Hematopoietic multipotent progenitor cell treated with erythropoietin and hydrocortisone succinate and interleukin-3 and kit ligand, for 15 days (in vitro differentiated cells): ENCODE results near the gene EPHA6.
"Not testable (repeated sequence)": the region's sequence is repeated elsewhere in the genome, so short reads cannot be mapped to it uniquely, and the experiment has no call there.

Source experiments
- DNase-seq: peaks from one replicate; pipeline ENCODE4 v3.0.0-alpha.2; 2015; ENCODE audit warnings: low spot score

The EPHA6 gene

DNA sequence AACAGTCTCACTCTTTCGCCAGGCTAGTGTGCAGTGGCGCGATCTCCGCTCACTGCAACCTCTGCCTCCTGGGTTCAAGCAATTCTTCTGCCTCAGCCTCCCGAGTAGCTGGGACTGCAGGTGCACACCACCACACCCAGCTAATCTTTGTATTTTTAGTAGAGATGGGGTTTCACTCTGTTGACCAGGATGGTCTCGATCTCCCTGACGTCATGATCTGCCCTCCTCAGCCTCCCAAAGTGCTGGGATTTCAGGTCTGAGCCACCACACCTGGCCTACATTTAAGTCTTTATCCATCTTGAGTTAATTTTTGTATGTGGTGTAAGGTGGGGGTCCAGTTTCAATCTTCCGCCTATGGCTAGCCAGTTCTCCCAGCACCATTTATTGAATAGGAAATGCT, 211.2 kb downstream of the EPHA6 start:
- DNase-seq, result not testable (repeated sequence)

DNA sequence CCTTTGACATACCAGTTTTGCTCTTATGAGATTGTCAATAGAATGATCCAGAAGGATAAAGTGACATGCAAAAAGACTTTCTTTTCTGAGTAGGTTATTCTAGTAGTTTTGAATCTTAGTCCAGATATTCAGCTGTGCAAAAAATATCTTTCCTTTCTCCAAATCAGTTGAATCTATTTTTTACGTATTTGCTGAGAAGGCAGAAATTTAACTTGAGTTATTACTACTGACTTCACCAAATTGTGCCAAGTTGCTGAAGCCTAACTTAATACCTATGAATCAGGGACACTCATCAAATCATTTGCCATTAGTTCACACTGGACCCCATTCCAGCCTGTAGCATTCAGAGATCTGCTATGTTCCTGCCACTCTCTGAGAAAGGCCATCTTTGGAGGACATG, 215.6 kb downstream of the EPHA6 start:
- DNase-seq, result no peak

DNA sequence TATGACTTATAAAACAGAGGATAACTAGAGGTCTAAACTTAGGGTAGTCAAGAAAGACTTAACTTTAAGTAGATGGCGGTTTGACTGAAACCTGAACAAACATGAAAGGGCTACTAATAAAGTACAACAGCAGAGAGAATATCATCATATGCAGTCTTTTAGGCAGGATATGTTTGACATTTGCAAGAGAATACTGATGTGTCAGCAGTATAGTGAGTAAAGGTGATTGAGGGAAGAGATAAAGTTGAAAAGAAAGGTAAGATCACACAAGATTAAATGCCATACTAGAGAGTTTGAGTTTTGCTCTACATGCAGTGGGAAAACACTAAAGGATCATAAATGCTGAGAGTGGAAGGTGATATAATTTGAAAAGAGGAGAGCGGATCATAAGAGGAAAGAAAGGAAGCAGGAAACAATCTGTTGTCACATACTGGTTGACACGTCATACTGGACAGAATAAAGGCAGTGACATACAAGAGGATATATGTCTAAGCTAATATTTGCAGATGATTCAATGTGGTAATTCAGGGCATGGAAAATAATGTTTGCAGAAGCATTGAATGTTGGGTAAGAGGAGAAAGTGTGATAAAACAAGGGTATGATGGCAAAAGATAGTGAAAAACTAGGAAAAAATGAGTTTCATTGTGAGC, 223.0 kb downstream of the EPHA6 start:
- no peak for DNase-seq

DNA sequence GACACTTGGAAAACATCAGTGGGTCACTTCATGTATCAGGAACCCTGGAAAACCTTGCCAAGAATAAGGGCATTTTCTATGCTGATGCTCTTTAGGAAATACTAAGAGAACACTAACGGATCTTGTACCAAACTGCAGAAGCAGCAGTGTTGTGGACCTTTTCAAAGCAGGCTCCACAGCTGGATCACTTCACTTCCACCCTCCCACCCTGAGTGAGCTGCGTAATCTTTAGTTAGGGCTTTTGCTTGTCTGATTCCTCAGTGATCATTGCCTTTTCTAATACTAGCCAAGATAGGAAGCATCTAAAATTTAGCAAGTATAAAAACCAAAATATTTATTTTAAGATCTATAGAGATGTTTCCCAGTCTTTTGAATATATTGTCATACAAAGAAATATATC, 229.0 kb downstream of the EPHA6 start:
- DNase-seq, result no peak

DNA sequence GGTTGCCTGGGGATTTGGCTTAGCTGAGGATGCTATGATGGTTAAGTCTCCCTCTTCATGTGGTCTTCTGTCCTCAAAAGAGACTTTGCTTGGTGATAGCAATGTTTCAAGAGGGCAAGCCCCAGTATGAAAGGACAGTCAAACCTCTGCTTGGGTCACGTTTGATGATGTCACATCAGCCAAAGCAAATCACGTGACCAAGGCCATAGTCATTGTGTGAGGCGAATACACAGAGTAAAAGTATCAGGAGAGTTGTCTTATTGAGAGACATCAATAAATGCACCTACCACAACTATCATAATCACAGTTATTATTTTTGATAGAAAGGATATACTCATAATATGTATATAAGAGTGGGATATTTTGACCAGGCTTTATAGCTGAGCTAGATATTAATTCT, 243.0 kb downstream of the EPHA6 start:
- no peak for DNase-seq

DNA sequence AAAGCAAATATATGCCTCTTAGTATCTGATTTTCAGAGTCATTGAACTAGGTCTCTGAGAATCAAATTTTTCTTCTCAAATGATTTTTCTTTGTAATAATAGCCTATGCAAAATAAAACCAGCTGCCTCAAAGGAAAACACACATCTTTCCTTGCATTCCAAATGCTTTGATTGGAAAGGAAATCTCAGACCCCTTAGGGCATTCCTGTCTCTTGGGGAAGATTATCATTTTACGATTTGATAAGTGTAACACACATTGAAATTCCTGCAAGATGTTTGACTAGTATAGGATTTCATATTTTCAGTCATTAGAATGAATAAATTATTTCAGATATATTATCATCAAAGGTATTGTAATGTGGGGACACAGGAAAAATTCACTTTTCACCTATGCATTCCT, 244.8 kb downstream of the EPHA6 start:
- no peak for DNase-seq

DNA sequence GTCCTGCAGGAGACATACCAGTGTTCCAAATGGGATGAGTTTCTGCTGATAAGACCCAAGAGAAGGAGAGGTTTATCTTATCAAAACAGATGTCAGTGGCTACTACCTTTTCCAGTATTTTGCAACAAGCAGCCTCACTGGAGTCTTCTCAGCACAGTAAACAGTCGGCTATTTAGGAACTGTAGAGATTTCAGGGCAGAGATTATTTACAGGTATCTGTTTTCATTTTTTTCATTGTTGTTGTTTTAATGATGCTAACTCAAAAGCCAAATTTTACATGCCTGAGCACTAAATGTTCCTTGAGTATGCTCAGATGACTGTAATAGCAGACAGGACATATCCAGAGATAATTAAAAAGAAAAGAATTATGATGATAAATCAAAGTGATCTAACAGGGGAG, 252.1 kb downstream of the EPHA6 start:
- DNase-seq, result no peak

DNA sequence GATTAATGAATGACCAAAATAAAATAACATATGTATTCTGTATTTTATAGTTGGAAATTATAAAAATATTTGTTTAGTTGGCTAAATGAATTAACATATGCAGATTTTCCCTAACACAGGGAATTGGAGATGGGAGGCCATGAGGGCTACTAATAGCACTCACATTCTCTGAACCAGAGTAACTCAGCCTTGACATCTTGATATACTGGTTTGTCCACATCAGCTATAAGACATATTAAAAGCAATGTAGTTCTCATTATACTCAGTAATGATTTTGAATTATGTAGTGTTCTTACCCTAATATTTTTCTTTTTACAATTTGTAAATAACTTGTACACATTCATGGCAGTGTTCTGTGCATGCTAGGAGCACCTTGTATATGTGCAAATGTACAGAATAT, 255.9 kb downstream of the EPHA6 start:
- no peak for DNase-seq

DNA sequence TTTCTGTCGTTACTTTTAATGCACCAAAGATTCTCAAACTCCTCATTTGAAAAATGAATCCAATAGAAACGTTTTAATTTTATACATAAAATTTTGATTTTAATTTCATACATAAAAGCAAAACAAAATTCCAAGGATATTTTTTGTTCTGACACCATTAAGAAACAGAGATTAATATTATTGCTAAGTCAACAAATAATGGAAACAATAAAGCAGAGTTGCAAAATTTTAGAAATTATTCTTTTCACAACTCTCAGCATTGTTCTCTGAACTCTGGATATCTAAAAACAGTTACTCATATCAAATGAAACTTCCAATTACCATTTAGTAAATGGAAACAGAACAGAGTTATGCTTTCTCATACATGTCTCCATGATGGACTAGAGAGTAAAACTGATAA, 260.2 kb downstream of the EPHA6 start:
- no peak for DNase-seq

DNA sequence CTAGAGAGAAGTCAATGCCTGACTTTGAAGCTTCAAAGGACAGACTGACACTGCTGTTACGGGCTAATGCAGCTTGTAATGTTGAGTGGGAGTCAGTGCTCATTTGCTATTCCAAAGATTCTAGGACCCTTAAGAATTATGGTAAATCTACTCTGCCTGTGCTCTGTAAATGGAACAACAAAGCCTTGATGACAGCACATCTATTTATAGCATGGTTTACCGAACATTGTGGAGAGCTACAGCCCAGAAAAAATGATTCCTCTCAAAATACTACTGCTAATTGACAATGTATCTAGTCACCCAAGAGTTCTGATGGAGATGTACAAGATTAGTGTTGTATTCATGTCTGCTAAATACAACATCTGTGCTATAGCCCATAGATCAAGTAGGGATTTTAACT, 262.3 kb downstream of the EPHA6 start:
- DNase-seq, result no peak

DNA sequence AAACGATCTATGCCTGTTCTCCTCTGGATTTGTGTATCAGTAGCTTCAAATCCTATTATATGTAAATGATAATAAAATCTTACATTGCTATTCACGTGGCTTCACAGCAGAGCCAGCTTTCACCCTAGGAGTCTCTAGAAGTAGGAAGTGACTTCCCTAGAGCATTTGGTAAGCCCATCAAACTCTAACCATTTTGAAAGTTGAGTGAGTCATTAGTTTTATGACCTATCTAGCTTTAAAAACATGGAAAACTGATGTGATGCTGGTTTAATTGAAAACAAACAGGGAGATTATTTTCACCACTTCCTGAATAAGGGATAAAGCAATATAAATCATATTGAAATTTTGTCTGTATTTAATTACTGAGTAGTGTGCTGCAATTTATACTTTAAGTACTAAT, 275.2 kb downstream of the EPHA6 start:
- no peak for DNase-seq

DNA sequence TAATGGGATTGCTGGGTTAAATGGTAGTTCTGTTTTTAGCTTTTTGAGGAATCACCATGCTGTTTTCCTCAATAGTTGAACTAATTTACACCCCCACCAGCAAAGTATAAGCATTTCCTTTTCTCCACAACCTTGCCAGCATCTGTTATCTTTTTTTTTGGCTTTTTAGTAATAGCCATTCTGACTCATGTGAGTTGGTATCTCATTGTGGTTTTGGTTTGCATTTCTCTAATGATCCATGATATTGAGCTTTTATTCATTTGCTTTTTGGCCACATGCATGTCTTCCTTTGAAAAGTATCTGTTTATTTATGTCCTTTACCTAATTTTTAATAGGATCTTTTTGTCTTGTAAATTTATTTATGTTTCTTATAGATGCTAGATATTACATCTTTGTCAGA, 288.2 kb downstream of the EPHA6 start:
- no peak for DNase-seq

DNA sequence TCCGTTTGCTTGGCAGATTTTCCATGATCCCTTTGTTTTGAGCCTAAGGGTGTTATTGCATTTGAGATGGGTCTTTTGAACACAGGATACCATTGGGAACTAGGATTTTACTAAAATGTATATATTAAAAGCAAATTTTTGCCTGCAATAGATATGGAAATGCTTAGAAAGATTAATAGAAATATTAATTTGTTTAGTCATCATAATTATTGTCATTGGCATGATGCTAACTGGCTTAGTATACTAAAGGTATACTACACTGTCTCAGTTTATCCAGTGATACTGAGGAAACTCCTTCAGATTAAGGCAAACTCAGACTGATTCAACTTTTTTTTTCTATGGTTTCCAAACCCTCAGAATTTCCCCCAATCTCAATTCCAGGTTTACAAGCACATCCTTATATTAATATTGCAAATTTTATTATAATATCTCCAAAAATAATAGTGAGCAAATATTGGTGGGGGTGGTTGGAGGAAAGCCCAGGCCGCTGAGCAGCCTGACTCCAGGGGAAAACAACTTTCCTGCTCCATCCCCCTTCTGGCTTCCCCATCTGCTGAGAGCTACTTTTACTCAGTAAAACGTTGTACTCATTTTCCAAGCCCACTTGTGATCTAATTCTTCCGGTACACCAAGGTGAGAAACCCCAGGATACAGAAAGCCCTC, 291.7 kb downstream of the EPHA6 start:
- DNase-seq, result no peak

DNA sequence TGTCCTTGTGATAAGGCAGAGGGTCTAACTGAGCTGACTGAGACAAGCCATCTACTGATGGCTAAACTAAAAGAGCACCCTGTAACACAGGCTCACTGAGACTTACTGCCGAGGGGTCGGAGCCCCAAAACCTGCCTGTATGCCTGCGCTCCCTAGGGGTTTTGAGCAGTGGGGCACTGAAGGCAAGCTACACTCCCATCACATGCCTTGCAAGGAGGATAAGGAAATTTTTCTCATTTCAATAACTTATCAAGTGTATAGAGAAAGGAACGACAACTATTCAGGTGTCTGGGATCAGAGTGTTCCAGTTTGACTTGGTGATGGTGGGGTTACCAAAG, 292.2 kb downstream of the EPHA6 start:
- DNase-seq, result no peak

DNA sequence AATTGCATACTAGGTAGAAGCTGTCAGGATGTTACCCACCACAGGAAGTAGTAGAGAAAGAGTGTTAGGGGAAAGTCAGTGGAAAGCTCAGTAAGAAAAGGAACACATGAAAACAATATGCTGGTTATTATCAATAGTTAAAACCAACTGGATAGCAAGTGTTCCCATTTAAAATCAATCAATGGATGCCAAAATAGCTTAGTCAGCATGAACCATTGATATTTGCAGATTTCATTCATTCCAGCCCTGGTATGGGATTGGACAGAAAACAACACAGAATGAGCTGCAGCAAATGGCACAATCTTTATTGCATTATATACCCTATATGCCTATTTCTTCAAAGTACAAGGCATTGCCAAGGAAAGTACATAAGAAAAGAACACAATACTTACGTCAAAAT, 293.7 kb downstream of the EPHA6 start:
- DNase-seq, result no peak

DNA sequence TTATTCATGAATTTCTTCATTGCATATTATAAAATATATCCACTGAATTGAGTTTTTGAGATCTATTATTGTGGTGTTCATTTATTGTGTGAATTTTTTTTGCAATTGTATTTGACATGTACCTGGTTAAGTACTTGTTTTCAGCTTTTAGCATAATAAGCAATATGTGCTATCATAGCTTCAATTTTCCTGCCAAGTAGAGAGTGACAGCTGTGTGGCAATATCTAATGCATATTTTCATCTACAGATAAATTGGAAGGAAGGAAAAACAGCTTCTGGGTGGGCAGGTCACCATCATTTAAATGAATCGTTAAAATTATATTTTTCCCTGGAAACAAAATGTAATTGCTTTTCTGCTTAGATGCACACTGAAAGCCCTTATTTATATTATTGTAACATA, 296.9 kb downstream of the EPHA6 start:
- DNase-seq, result no peak

DNA sequence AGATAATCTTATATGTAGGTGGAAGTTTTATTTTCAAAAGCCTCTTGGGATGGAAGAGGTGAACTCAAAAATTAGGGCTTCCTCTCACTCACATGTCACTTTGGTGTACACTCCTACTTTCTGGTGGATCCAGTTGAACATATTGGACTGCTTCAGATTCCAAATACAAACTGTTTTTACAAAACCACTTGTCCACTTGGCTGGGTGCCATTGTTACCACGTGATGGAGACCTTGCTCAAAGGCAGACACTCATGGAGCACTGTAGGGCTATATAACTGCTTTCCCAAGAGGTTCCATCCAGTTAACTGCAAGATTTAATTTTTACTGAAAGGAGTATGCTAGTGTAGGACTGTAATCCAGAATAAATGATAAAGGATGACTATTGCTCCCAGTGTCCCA, 307.0 kb downstream of the EPHA6 start:
- no peak for DNase-seq

DNA sequence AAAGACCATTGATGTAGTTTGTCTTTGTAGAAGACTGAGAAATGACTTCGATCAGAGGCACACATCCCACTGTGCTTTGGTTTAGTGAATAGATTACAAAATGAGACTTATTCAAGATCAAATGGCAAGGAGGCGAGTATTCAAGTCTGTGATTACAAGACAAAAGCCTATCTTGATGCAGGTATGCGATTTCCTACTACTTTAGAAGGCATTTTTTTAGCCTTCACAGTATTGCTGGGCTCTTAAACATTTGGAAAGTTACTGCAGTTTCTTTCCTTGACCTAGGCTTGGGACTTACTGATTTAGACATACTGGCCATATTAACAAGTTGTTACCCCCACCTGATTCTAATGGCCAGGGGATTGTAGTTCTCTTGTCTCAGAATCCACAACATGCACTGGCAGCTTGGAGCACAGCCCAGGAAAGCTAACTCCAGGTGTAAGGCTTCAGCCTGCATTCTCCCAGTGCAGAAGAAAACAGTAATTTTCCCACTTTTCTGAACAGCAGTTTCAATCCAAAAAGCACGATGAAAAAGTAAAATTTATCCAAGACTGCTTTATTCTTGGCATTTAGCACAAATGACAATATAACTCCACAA, 311.6 kb downstream of the EPHA6 start:
- DNase-seq, result no peak

DNA sequence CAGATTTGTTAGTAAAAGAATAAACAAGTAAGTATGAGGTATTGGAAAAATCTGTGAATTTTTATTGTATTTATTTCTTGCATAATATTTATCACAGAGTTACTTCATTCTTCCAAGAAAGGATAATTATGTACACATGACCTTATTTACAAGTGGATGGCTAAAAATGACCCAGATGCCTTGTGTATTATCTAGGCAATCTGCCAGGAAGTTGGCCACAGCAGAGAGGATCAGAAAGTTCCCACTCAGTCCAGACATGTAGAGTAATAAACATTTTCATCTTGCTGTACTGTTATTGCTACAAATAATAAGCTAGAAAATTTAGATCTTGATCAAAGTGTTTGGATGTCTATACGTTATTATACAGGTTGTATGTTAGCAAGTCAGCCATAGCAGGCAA, 317.1 kb downstream of the EPHA6 start:
- DNase-seq, result no peak

DNA sequence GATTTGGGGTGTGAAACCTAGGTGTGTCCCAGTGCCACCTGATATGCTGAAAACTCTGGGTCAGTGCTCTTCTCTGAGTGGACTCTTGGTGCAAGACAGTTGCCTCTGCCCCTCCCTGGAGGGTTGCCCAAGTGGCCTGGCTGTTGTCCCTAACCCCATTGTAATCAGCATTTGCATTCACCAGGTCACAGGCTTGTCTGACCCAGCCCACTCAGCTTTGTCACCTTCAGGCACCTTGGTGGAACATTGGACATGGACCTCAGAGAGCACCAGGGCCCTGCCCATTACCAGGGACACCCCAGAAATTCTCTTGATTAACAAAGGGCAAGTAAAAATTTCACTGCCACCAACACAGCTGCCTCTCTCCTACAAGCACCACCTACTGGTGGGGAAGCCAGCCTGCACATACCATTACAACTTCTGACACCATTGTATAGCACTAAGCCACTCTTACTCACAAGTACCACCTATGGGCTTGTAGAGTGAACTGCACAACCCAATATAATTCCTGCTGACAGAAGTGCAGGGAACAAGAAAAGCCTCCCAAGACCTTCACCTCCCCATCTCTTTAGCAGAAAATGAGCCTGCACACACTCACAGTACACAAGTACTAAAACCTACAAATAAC, 324.6 kb downstream of the EPHA6 start:
- DNase-seq, result no peak

DNA sequence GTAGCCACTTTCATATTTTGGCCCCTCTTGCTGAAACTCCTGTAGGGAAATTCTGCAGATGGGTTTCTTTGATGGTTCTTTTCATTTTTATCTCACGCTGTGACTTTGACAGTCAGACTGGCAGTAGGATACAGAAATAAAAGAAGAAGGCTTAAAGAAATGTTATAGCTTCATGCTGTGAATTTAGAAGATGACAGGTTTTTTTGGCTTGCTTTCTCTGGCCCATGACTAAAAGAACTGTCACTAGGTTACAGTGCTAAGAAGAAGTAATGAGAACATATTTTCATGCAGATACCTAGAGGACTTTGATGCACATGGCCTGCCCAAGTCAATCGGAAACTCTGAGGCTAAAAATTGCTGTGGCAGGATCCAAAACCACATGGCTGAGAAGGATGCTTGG, 334.5 kb downstream of the EPHA6 start:
- DNase-seq, result no peak

DNA sequence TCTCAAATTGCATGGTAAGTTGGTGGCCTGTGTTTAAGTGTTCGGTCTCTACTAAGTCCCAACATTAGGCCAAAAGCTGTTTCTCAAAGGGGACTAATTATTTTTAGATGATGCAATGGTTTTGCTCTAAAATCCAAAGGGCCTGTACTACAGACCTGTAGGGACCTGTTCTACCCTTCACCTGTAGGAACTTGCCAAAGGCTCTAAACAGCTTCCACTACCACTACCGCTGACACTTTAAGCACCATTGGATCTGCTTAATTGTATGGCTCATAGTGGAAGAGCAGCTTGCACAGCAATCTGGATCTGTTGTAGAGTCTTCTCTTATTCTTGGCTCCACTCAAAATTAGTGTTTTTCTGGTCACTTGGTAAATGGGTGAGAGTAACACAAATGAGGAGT, 346.8 kb downstream of the EPHA6 start:
- no peak for DNase-seq

DNA sequence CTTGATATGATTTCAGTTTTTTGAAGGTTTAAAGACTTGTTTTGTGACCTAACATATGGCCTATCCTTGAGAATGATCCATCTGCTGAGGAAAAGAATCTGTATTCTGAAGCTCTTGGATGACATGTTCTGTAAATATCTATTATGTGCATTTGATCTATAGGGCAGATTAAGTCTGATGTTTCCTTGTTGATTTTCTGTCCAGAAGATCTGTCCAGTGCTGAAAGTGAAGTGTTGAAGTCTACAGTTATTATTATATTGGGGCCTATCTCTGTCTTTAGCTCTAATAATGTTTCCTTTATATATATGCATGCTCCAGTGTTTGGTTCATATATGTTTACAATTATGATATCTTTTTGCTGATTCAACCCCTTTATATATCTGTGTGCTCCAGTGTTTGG, 362.8 kb downstream of the EPHA6 start:
- DNase-seq, result no peak

DNA sequence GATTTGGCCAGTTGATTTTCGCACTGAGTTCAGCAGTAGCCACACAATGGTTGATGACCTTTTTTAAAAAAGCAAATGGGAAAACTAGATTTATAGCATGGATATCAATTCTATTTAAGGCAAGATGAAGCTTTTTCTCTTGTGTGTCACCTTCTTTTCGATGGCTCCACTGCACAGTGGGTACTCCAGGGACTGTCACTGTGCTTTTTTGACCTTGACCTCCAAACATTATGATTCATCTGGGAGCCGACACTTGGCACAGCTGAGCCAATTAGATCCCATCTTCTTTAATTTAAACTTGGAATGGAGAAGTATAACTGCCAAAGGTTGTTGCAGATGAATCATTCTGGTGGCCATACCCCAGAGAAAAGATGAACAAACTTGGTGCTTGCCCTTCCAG, 367.3 kb downstream of the EPHA6 start:
- DNase-seq, result no peak
